ENCODE data around the gene ADAMTS2.
A peak's percentile ranks its signal among the peaks of the same experiment; 100 is the strongest.

Gene ADAMTS2

GRCh38 chr5:179243333-179243732 is 101.9 kb downstream of the ADAMTS2 start:
- DNase-seq, result peak; percentile 14

GRCh38 chr5:179242676-179243075 is 102.6 kb downstream of the ADAMTS2 start:
- no peak for DNase-seq

GRCh38 chr5:179241764-179242370 is 103.4 kb downstream of the ADAMTS2 start:
- no peak for DNase-seq

- no peak for DNase-seq
Measured at GRCh38 chr5:179241175-179241574, 104.1 kb downstream of the ADAMTS2 start.

- DNase-seq, result no peak
Measured at GRCh38 chr5:179240561-179240960, 104.7 kb downstream of the ADAMTS2 start.

GRCh38 chr5:179239256-179240135 is 105.8 kb downstream of the ADAMTS2 start:
- no peak for DNase-seq

- no peak for DNase-seq
Measured at GRCh38 chr5:179238628-179238970, 106.7 kb downstream of the ADAMTS2 start.

- DNase-seq, result no peak
Measured at GRCh38 chr5:179237770-179238627, 107.3 kb downstream of the ADAMTS2 start.

- no peak for DNase-seq
Measured at GRCh38 chr5:179235416-179236400, 109.6 kb downstream of the ADAMTS2 start.

GRCh38 chr5:179234563-179235135 is 110.6 kb downstream of the ADAMTS2 start:
- DNase-seq, result no peak

GRCh38 chr5:179233909-179234562 is 111.2 kb downstream of the ADAMTS2 start:
- DNase-seq, result no peak

GRCh38 chr5:179232091-179232735 is 113.0 kb downstream of the ADAMTS2 start:
- no peak for DNase-seq

- no peak for DNase-seq
Measured at GRCh38 chr5:179231309-179231708, 114.0 kb downstream of the ADAMTS2 start.

- DNase-seq, result no peak
Measured at GRCh38 chr5:179230061-179230461, 115.2 kb downstream of the ADAMTS2 start.

GRCh38 chr5:179229331-179229831 is 115.9 kb downstream of the ADAMTS2 start:
- DNase-seq, result no peak

GRCh38 chr5:179228341-179229121 is 116.7 kb downstream of the ADAMTS2 start:
- DNase-seq, result no peak

- no peak for DNase-seq
Measured at GRCh38 chr5:179227580-179228311, 117.5 kb downstream of the ADAMTS2 start.

- no peak for DNase-seq
Measured at GRCh38 chr5:179227229-179227579, 118.1 kb downstream of the ADAMTS2 start.

- no peak for DNase-seq
Measured at GRCh38 chr5:179226696-179227095, 118.6 kb downstream of the ADAMTS2 start.

Measured in suppressor macrophage treated with lipopolysaccharide for 4 hours (primary cell).